Spleen (tissue), 7 donors: ENCODE data around the gene C19orf25.
"Not testable (repeated sequence)": the region's sequence is repeated elsewhere in the genome, so short reads cannot be mapped to it uniquely, and the experiment has no call there.

Experiments used
- POLR2A ChIP-seq, 3 donors: fragments of 450-650 bp; IDR thresholded peaks; one replicate each; pipeline ENCODE4 v1.5.1; 2017; ENCODE audit warnings: antibody characterized with exemption in 3 of 3, mild to moderate bottlenecking in 1 of 3
- TF ChIP-seq, protein P1 (sequence below), 11 experiments: fragments of 200-600 bp in 7 of 11; fragments of 450-650 bp in 4 of 11; sonication (generic) in 4 of 11; IDR thresholded peaks in 8 of 11; conservative IDR thresholded peaks in 3 of 11; 1 replicate in 7 of 11; 2 replicates in 4 of 11; pipeline versions ENCODE4 v1.4.0 to v1.8.0; 2016 to 2021; ENCODE audit warnings: antibody characterized with exemption in 11 of 11, inconsistent platforms in 4 of 11, mild to moderate bottlenecking in 1 of 11
- donor health status: DM: no; HTN: no; CAD: no; lungs with moderate emphysema.
- donor health status: DM: no; HTN: no; CAD: no.
- donor health status: DM: no; HTN: no; CAD: no.

DNA sequence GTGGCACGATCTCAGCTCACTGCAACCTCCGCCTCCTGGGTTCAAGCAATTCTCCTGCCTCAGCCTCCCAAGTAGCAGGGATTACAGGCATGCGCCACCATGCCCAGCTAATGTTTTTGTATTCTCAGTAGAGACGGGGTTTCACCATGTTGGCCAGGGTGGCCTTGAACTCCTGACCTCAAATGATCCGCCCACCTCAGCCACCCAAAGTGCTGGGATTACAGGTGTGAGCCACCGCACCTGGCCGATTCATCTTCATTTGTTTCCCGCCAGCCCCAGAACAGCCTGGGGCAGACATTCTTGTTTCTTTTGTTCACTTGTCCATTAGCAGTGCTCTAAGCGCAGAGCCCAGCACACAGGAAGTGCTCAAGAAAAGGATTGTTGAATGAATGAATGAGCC lies 2.0 kb downstream of the C19orf25 start:
- TF ChIP-seq, protein P1, sequence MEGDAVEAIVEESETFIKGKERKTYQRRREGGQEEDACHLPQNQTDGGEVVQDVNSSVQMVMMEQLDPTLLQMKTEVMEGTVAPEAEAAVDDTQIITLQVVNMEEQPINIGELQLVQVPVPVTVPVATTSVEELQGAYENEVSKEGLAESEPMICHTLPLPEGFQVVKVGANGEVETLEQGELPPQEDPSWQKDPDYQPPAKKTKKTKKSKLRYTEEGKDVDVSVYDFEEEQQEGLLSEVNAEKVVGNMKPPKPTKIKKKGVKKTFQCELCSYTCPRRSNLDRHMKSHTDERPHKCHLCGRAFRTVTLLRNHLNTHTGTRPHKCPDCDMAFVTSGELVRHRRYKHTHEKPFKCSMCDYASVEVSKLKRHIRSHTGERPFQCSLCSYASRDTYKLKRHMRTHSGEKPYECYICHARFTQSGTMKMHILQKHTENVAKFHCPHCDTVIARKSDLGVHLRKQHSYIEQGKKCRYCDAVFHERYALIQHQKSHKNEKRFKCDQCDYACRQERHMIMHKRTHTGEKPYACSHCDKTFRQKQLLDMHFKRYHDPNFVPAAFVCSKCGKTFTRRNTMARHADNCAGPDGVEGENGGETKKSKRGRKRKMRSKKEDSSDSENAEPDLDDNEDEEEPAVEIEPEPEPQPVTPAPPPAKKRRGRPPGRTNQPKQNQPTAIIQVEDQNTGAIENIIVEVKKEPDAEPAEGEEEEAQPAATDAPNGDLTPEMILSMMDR (IDR thresholded peaks at IDR 0.05 in 8 of 11, conservative IDR thresholded peaks at IDR 0.05 in 3 of 11), result not testable (repeated sequence)
- not testable (repeated sequence) for TF ChIP-seq POLR2A (IDR thresholded peaks at IDR 0.05)
